ENCODE measurements around the gene TP53I3. TPM values are rescaled to one million over a fixed set of nuclear protein-coding genes. Genes with fewer than 3 reads are reported as not detected.

Gene TP53I3
- total RNA-seq, 1 donor from 2014 or later: 93.2 TPM

GRCh38 chr2:24076849-24077534 is 7.6 kb downstream of the TP53I3 start:
- Mint-ChIP-seq H3K36me3 (ENCODE audit: low read depth, unreplicated experiment) (peaks cover 11% of the 10 kb centered on the region), H3K4me3 (ENCODE audit: unreplicated experiment) (peak overlapping the region; percentile 98), H3K27ac (ENCODE audit: unreplicated experiment) (peak overlapping the region; percentile 92), H3K27me3 (ENCODE audit: low read depth, unreplicated experiment) (no peaks in the 10 kb centered on the region), H3K4me1 (ENCODE audit: low read depth, unreplicated experiment) (peaks cover 3% of the 10 kb centered on the region), H3K9me3 (ENCODE audit: unreplicated experiment) (no peaks in the 10 kb centered on the region)
- DNase-seq (ENCODE audit: low read depth) (no peak), FAIRE-seq (no peak)
- H3K36me3 ChIP-seq (ENCODE audit: insufficient read depth, low read length): peaks cover 26% of the 10 kb centered on the region
- peaks cover 8% of the 10 kb centered on the region for H3K4me1 ChIP-seq (ENCODE audit: insufficient read depth, low read length)
- peak overlapping the region; percentile 70 for H2AFZ ChIP-seq (ENCODE audit: low read depth, low read length)
- peak overlapping the region; percentile 98 for H3K9ac ChIP-seq (ENCODE audit: low read length)
- H3K4me2 ChIP-seq (ENCODE audit: low read length): peak overlapping the region; percentile 91
- H3K27ac ChIP-seq (ENCODE audit: low read depth, low read length): no peak overlapping the region
- H3K4me3 ChIP-seq (ENCODE audit: insufficient read depth, low read depth, low read length): peak overlapping the region; percentile 56
- TF ChIP-seq, protein P1, sequence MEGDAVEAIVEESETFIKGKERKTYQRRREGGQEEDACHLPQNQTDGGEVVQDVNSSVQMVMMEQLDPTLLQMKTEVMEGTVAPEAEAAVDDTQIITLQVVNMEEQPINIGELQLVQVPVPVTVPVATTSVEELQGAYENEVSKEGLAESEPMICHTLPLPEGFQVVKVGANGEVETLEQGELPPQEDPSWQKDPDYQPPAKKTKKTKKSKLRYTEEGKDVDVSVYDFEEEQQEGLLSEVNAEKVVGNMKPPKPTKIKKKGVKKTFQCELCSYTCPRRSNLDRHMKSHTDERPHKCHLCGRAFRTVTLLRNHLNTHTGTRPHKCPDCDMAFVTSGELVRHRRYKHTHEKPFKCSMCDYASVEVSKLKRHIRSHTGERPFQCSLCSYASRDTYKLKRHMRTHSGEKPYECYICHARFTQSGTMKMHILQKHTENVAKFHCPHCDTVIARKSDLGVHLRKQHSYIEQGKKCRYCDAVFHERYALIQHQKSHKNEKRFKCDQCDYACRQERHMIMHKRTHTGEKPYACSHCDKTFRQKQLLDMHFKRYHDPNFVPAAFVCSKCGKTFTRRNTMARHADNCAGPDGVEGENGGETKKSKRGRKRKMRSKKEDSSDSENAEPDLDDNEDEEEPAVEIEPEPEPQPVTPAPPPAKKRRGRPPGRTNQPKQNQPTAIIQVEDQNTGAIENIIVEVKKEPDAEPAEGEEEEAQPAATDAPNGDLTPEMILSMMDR (IDR thresholded peaks at IDR 0.05; ENCODE audit: insufficient read depth, low read depth, low read length): no peak
- TF ChIP-seq EZH2 (IDR thresholded peaks at IDR 0.05; ENCODE audit: insufficient read depth, low read length): no peak
- peaks cover 40% of the 10 kb centered on the region for H3K79me2 ChIP-seq (ENCODE audit: insufficient read depth, low read length)
- peaks cover 13% of the 10 kb centered on the region for H4K20me1 ChIP-seq (ENCODE audit: insufficient read depth, low read length)
- no peaks in the 10 kb centered on the region for H3K9me3 ChIP-seq (ENCODE audit: insufficient read depth, low read depth, low read length)
- no peaks in the 10 kb centered on the region for H3K27me3 ChIP-seq (ENCODE audit: insufficient read depth, low read length)

DNA sequence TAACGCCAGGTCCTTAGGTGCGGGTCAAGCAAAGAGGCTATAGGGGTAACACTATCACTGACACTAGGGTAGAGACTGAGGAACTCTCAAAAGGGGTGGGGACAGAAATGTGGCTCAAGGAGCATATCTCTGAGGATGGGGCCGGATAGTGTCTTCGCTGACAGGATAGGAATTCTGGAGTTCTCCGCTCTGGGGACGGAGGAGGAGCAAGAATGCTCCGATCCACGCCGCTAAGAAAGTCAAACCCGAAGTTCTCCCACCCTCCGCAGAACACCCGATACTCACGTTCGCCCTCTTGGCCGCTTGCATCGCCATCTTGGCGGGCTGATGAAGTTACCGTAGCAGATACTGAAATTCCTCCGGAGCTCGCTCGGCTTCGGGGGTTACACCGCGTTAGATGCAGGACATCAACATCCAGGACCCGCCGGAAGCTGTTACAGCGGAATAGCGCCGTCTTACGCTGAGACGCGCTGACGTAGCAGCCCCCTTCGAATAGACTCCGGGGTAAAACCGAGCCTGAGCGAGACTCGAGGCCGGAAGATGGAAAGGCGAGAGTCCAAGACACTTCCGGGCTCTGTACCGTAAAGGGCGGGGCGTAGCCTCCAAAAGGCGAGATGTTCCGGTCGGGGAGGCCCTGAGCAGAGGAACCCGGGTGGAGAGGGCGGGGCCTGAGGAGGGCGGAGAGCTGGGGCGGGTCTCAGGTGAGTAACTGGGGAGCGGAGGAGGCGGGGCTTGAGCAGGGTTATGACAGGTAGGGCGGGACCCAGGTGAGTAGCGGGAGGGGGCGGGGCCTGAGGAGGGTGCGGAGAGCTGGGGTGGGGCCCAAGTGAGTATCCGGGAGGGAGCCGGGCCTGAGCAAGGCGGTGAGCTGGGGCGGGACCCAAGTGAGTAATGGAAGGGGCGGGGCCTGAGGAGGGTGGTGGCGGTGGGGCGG is 8.5 kb downstream of the TP53I3 start, which contains the start of gene SF3B6:
SF3B6 (minus strand) TSS at position 412 of the 934 bp plus-strand sequence; CDS start at position 315, 97 bp downstream.
- Histone ChIP-seq H3K9ac (ENCODE audit: low read length) (peak within 1 kb of the TSS; percentile 98), H3K27me3 (ENCODE audit: insufficient read depth, low read length) (no peaks in the 10 kb centered on the region), H3K79me2 (ENCODE audit: insufficient read depth, low read length) (peaks cover 47% of the 10 kb centered on the region), H4K20me1 (ENCODE audit: insufficient read depth, low read length) (peaks cover 20% of the 10 kb centered on the region), H3K36me3 (ENCODE audit: insufficient read depth, low read length) (peaks cover 31% of the 10 kb centered on the region), H3K4me1 (ENCODE audit: insufficient read depth, low read length) (peaks cover 8% of the 10 kb centered on the region), H3K9me3 (ENCODE audit: insufficient read depth, low read depth, low read length) (no peaks in the 10 kb centered on the region), H3K4me3 (ENCODE audit: insufficient read depth, low read depth, low read length) (peak within 1 kb of the TSS; percentile 99), H2AFZ (ENCODE audit: low read depth, low read length) (peak within 1 kb of the TSS; percentile 90), H3K27ac (ENCODE audit: low read depth, low read length) (peak within 1 kb of the TSS; percentile 90), H3K4me2 (ENCODE audit: low read length) (peak within 1 kb of the TSS; percentile 91)
- TF ChIP-seq, protein P1 (IDR thresholded peaks at IDR 0.05; ENCODE audit: insufficient read depth, low read depth, low read length): no peak
- TF ChIP-seq EZH2 (IDR thresholded peaks at IDR 0.05; ENCODE audit: insufficient read depth, low read length): no peak
- FAIRE-seq (peak; percentile 29), DNase-seq (ENCODE audit: low read depth) (peak; percentile 96)
- H3K4me1 Mint-ChIP-seq (ENCODE audit: low read depth, unreplicated experiment): peaks cover 3% of the 10 kb centered on the region
- H3K4me3 Mint-ChIP-seq (ENCODE audit: unreplicated experiment): peak within 1 kb of the TSS; percentile 98
- H3K9me3 Mint-ChIP-seq (ENCODE audit: unreplicated experiment): no peaks in the 10 kb centered on the region
- H3K36me3 Mint-ChIP-seq (ENCODE audit: low read depth, unreplicated experiment): peaks cover 10% of the 10 kb centered on the region
- peak within 1 kb of the TSS; percentile 92 for H3K27ac Mint-ChIP-seq (ENCODE audit: unreplicated experiment)
- H3K27me3 Mint-ChIP-seq (ENCODE audit: low read depth, unreplicated experiment): no peaks in the 10 kb centered on the region
